GM19099 (cell line): ENCODE measurements around the gene COX5B.
A peak's percentile ranks its signal among the peaks of the same experiment; 100 is the strongest.

Experiments used
- POLR2A ChIP-seq: IDR thresholded peaks from 3 replicates; pipeline ENCODE4 v1.6.1; 2011; ENCODE audit warnings: low read depth; ENCODE audit not compliant: insufficient read length; ENCODE audit errors: extremely low read depth

The COX5B gene

DNA sequence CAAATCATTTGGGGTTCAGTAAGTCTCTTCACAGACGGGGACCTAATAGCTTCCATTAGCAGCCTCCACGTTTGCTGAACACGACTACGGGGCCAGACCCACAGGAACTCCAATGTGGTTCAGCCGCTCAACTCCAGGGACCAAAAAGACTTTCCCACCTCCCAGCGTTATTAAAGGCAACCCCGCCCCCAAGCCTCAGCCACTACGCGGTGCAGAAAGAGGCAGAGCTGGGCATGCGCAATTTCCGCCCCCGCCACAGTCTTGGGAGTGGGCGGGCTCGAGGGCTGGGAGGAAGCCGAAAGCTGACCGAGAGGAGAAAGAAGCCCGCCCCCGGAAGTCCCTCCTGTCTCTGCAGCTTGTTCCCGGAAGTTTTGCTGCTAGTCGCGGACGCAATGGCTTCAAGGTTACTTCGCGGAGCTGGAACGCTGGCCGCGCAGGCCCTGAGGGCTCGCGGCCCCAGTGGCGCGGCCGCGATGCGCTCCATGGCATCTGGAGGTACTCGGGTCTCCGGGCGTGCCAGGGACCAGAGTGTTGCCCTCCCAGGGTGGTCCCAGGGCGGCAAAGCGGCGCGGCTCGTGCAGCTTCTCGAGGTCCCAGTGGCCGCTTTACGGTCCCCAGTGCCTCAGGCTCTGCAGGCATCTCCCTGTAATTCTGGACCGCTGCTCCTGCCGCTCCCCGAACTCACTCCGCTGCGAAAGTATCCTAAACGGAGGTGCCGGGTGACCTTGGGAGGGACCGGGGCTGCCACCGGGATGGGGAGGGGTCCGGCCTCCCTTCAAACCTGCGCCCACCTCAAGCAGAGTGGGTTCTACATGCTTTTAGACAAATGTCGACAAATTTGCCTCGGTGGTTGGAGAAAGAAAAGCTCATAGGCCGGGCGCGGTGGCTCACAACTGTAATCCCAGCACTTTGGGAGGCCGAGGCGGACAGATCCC, at the start of gene COX5B:
COX5B (plus strand) TSS at position 368 of the 935 bp plus-strand sequence; CDS start at position 393, 25 bp downstream.
- TF ChIP-seq POLR2A, result peak; percentile 97

GRCh38 chr2:97617911-97618310, 28.0 kb upstream of the COX5B start:
- no peak for TF ChIP-seq POLR2A

- no peak for TF ChIP-seq POLR2A
Observed at GRCh38 chr2:97644023-97644717, 1.7 kb upstream of the COX5B start.

DNA sequence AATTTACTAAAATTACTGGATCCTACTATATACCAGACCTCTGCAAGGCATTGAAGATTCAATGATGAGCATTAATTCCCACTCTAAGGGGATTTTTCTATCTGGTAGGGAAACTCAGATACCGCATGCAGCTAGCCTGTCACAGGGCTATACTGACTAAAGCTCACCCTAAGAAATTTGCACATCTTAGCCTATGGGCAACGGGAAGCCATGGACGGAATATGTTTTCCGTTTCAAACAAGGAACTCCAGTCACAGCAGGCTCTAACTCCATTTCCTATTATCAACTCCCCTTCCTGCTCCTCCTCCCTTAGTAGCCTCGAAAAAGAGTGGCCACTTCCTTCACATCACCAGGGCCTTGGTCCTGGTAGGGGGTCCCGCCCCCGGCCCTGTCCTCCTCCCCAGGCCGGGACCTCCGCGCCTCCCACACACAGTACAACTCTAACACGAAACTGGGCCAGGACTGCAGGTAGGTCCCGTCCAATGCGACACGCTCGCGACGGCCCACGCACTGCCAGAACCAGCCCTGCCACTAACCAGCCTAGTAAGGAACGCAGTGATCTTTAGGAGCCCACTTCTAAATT, 659 bp upstream of the COX5B start:
- no peak for TF ChIP-seq POLR2A

DNA sequence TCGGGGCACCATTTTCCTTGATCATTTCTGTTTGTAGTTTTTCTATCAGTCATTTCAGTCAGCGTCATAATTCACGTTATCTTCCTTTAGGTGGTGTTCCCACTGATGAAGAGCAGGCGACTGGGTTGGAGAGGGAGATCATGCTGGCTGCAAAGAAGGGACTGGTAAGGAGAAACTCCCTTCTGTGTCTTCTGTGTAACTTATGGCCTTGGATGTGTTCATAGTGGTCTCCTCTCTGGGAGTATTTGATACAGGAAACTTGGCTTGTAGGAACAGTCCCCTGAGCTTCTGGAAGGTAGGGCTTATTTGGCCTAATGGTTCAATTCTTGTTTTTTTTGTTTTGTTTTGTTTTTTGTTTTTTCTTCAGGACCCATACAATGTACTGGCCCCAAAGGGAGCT, 1.1 kb downstream of the COX5B start:
- no peak for TF ChIP-seq POLR2A

- TF ChIP-seq POLR2A, result no peak
Observed at GRCh38 chr2:97651114-97651513, 5.3 kb downstream of the COX5B start.

- peak; percentile 19 for TF ChIP-seq POLR2A
Observed at GRCh38 chr2:97653473-97653872, 7.6 kb downstream of the COX5B start.

GRCh38 chr2:97653874-97654273, 8.0 kb downstream of the COX5B start:
- TF ChIP-seq POLR2A, result no peak

- no peak for TF ChIP-seq POLR2A
Observed at GRCh38 chr2:97654309-97654708, 8.4 kb downstream of the COX5B start.

- TF ChIP-seq POLR2A, result no peak
Observed at GRCh38 chr2:97654791-97655190, 8.9 kb downstream of the COX5B start.

GRCh38 chr2:97656129-97656755, 10.4 kb downstream of the COX5B start:
- TF ChIP-seq POLR2A, result no peak

DNA sequence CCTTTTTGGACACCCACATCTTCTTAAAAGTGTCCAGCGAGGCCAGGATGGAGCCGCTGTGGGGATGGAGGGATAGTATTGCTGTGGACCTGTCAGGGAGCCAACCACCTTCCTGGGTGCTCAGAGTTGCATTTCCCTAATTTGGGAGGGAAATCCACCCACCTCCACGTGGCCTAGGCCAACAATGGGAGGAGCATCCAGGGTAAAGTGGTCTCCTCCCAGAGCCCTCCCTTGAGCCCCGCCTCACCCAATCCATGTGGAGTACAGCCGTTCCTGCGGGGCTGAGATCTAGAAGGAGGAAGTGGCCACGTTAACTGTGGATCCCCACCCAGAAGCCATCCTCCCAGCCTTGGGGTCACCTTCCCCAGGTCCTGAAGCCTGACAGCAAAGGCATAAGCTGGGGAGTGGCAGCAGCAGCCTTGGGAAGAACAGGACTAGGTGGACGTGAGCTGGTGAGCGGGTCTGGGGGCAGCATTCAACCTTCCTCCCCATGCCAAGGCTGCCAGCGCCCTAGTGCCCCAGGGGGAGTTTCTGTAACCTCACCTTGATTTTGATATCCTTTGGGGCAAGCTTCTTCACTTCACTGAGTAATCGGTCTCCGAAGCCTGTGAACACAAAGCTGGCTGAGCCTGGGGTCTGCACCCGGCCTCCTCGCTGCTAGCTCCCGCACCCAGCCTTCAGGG, 11.2 kb downstream of the COX5B start:
- TF ChIP-seq POLR2A, result no peak

DNA sequence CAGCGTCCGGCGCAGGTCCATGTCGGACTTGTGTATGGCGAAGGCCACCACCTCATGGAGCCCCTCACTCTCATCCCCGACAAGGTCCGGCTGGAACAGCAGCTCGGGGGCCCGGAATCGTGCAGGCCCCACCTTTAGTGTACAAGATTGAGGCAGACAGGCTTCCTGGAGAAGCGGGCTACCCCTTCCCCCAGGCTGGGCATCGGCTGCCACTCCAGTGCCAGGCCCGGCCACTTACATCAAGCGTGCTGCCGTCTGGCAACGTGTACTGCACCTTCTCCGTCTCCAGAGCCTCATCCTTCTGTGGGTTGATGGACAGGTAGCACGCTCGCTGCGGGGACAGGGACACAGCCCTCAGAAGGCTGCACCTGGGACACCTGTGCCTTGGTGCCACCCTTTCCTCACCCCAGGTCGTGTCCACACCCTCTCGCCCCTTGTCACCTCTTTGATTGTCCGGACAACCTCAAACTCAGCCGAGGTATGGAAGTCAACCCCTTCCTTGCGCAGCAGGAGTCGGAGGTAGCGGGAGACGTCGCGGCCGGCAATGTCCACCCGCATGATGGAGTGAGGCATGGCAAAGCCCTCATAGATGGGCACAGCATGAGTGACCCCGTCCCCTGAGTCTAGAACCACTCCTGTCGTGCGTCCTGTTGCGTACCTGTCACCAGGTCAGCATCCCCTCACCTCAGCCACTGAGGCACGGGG, 12.3 kb downstream of the COX5B start:
- TF ChIP-seq POLR2A, result no peak

DNA sequence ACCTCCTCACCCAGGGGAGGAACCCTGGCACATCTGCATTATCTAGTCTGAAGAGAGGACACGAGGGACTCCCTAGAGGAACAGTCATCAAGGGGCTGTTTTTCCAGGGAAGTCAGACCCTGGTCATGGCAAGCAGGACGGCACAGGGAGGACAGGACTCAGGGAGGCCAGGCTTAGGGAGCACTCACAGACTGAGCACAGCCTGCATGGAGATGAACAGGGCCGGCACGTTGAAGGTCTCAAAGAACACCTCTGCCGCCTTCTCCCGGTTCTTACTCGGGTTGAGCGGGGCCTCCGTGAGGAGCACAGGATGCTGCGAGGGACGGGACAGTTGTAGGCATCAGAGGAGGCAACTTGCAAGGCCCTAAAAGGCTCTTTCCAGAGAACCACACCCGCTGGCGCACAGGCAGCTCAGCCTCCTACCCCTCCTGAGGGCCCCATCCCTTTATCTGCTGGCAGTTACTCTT, 12.9 kb downstream of the COX5B start:
- no peak for TF ChIP-seq POLR2A

DNA sequence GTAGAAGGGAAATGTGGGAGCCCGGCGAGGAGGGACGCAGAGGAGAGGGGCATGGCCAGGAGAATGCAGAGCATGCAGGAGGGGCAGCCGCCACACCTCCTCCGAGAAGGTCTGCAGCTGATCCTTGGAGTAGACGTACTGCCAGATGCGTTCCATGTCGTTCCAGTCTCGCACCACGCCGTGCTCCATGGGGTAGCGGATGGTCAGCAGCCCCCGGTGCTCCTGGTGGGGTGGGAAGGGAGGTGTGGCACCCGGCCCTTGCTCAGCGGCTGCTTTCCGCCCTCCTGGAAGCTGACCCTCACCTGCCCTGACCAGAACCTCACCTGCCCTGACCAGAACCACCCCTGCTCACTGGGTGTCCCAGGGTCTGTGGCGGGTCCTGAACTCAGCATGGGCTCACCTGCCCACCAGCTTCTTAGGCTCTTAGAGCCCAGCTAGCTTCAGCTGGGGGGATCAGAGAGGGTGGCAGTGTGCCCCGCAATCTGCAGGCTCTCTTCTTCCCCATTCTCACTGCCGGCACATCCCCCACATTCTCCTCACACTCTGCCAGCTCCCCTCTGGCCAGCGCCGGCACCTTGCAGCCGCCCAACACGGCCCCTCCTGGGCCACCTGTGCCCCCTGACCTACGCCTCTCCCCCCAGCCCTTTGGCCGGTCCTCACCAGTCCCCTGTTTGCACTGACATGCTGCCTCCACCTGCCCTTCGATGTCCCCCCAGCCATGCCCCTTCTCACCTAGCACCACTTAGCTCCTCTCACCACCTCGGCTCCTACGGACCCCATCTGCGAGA, 13.6 kb downstream of the COX5B start:
- TF ChIP-seq POLR2A, result no peak
